Neural crest cell (in vitro differentiated cells): Measurements from ENCODE around the gene TGFBR2. TPM values are rescaled to one million over a fixed set of nuclear protein-coding genes. Genes with fewer than 3 reads are reported as not detected.

Experiments used
- DNase-seq: peaks from one replicate; pipeline ENCODE4 v3.0.0; 2021; ENCODE audit warnings: low read depth, mixed read lengths, low spot score
- H3K27ac Mint-ChIP-seq: one replicate; pipeline ENCODE4 v1.8.0; 2021; ENCODE audit warnings: mild to moderate bottlenecking, mixed read lengths; ENCODE audit not compliant: unreplicated experiment
- H3K27me3 Mint-ChIP-seq: 2 replicates; pipeline ENCODE4 v1.8.0; 2021; ENCODE audit warnings: low read depth, mild to moderate bottlenecking, mixed read lengths
- H3K36me3 Mint-ChIP-seq: 2 replicates; pipeline ENCODE4 v1.8.0; 2021; ENCODE audit warnings: low read depth, mild to moderate bottlenecking, mixed read lengths
- H3K4me1 Mint-ChIP-seq: 2 replicates; pipeline ENCODE4 v1.8.0; 2021; ENCODE audit warnings: mixed read lengths
- H3K4me3 Mint-ChIP-seq: one replicate; pipeline ENCODE4 v1.8.0; 2021; ENCODE audit warnings: mild to moderate bottlenecking, mixed read lengths
- H3K9me3 Mint-ChIP-seq: 2 replicates; pipeline ENCODE4 v1.8.0; 2021; ENCODE audit warnings: mixed read lengths
- CTCF ChIP-seq: fragments of 200-600 bp; sonication (generic); conservative IDR thresholded peaks from 2 replicates; pipeline ENCODE4 v1.5.0; 2021; ENCODE audit warnings: antibody characterized with exemption, mild to moderate bottlenecking
- total RNA-seq: library from RNA; stranded (reverse); gene quantifications from 2 replicates; pipeline ENCODE4 v1.2.1, GENCODE V29; 2021

TGFBR2 gene
- total RNA-seq, 1 donor from 2014 or later, result 8.7 TPM

- H3K27me3 Mint-ChIP-seq, result no peaks in the 10 kb centered on the region
- TF ChIP-seq CTCF, result no peak
- H3K4me3 Mint-ChIP-seq, result no peak overlapping the region
- no peaks in the 10 kb centered on the region for H3K4me1 Mint-ChIP-seq
- no peak for DNase-seq
- no peak overlapping the region for H3K27ac Mint-ChIP-seq
- H3K9me3 Mint-ChIP-seq, result peaks cover 4% of the 10 kb centered on the region
- no peaks in the 10 kb centered on the region for H3K36me3 Mint-ChIP-seq
Measured at GRCh38 chr3:30728143-30728542, 121.7 kb downstream of the TGFBR2 start.

- Mint-ChIP-seq H3K36me3 (no peaks in the 10 kb centered on the region), H3K27me3 (no peaks in the 10 kb centered on the region), H3K4me1 (no peaks in the 10 kb centered on the region), H3K27ac (no peak overlapping the region), H3K9me3 (peaks cover 2% of the 10 kb centered on the region), H3K4me3 (no peak overlapping the region)
- no peak for TF ChIP-seq CTCF
- no peak for DNase-seq
Measured at GRCh38 chr3:30729512-30729911, 123.1 kb downstream of the TGFBR2 start.

GRCh38 chr3:30729936-30730335 is 123.5 kb downstream of the TGFBR2 start:
- Mint-ChIP-seq H3K27ac (no peak overlapping the region), H3K4me3 (no peak overlapping the region), H3K4me1 (no peaks in the 10 kb centered on the region), H3K27me3 (no peaks in the 10 kb centered on the region), H3K36me3 (no peaks in the 10 kb centered on the region), H3K9me3 (peaks cover 2% of the 10 kb centered on the region)
- DNase-seq, result no peak
- no peak for TF ChIP-seq CTCF

GRCh38 chr3:30730967-30731366 is 124.6 kb downstream of the TGFBR2 start:
- Mint-ChIP-seq H3K27ac (no peak overlapping the region), H3K27me3 (no peaks in the 10 kb centered on the region), H3K4me1 (no peaks in the 10 kb centered on the region), H3K9me3 (peaks cover 3% of the 10 kb centered on the region), H3K36me3 (no peaks in the 10 kb centered on the region), H3K4me3 (no peak overlapping the region)
- no peak for TF ChIP-seq CTCF
- DNase-seq, result no peak

- Mint-ChIP-seq H3K36me3 (no peaks in the 10 kb centered on the region), H3K4me3 (no peak overlapping the region), H3K27me3 (no peaks in the 10 kb centered on the region), H3K27ac (no peak overlapping the region), H3K9me3 (peaks cover 3% of the 10 kb centered on the region), H3K4me1 (no peaks in the 10 kb centered on the region)
- no peak for DNase-seq
- no peak for TF ChIP-seq CTCF
Measured at GRCh38 chr3:30733209-30733608, 126.8 kb downstream of the TGFBR2 start.

GRCh38 chr3:30733696-30734095 is 127.3 kb downstream of the TGFBR2 start:
- TF ChIP-seq CTCF, result no peak
- peaks cover 3% of the 10 kb centered on the region for H3K9me3 Mint-ChIP-seq
- H3K36me3 Mint-ChIP-seq, result no peaks in the 10 kb centered on the region
- H3K4me3 Mint-ChIP-seq, result no peak overlapping the region
- no peak for DNase-seq
- no peak overlapping the region for H3K27ac Mint-ChIP-seq
- no peaks in the 10 kb centered on the region for H3K27me3 Mint-ChIP-seq
- no peaks in the 10 kb centered on the region for H3K4me1 Mint-ChIP-seq
